Measurements from ENCODE around the gene GPC1.

The GPC1 gene

GRCh38 chr2:240435948-240436682, 652 bp downstream of the GPC1 start:
- peak overlapping the region; percentile 85 for H3K27ac ChIP-seq
- TF ChIP-seq CTCF (conservative IDR thresholded peaks at IDR 0.05) (no peak), ZFX (IDR thresholded peaks at IDR 0.05) (0 out of 2 replicates have a peak, but pooled peaks have one; percentile 34)

- peak overlapping the region; percentile 85 for H3K27ac ChIP-seq
- no peak for TF ChIP-seq ZFX (IDR thresholded peaks at IDR 0.05)
- no peak for TF ChIP-seq CTCF (conservative IDR thresholded peaks at IDR 0.05)
These were observed 1.5 kb downstream of the GPC1 start for GRCh38 chr2:240436683-240437550.

GRCh38 chr2:240437551-240437860, 2.0 kb downstream of the GPC1 start:
- no peak for TF ChIP-seq ZFX (IDR thresholded peaks at IDR 0.05)
- no peak for TF ChIP-seq CTCF (conservative IDR thresholded peaks at IDR 0.05)
- H3K27ac ChIP-seq = no peak overlapping the region

- H3K27ac ChIP-seq = no peak overlapping the region
- TF ChIP-seq CTCF (conservative IDR thresholded peaks at IDR 0.05) = peak; percentile 95
- no peak for TF ChIP-seq ZFX (IDR thresholded peaks at IDR 0.05)
These were observed 2.7 kb downstream of the GPC1 start for GRCh38 chr2:240437861-240438809.

GRCh38 chr2:240438810-240439697, 3.6 kb downstream of the GPC1 start:
- TF ChIP-seq ZFX (IDR thresholded peaks at IDR 0.05) (no peak), CTCF (conservative IDR thresholded peaks at IDR 0.05) (no peak)
- H3K27ac ChIP-seq = no peak overlapping the region

GRCh38 chr2:240439698-240440151, 4.3 kb downstream of the GPC1 start:
- TF ChIP-seq ZFX (IDR thresholded peaks at IDR 0.05) (no peak), CTCF (conservative IDR thresholded peaks at IDR 0.05) (no peak)
- no peak overlapping the region for H3K27ac ChIP-seq

Data from C4-2B (cell line).